Suprapubic skin (tissue), 3 donors: ENCODE measurements around the gene ZSWIM4.

ENCODE experiments used
- CTCF ChIP-seq, 2 donors: fragments of 200-600 bp in 1 of 2; fragments of 450-650 bp in 1 of 2; sonication (generic) in 1 of 2; IDR thresholded peaks; one replicate each; pipeline ENCODE4 v1.5.1; 2016 to 2019; ENCODE audit warnings: antibody characterized with exemption in 2 of 2, mild to moderate bottlenecking in 1 of 2, moderate library complexity in 1 of 2
- EP300 ChIP-seq: sonication (generic); formaldehyde crosslinking; IDR thresholded peaks from one replicate; pipeline ENCODE4 v1.6.1; 2017; ENCODE audit warnings: antibody characterized with exemption
- POLR2A ChIP-seq, 2 donors: fragments of 450-650 bp; IDR thresholded peaks; one replicate each; pipeline ENCODE4 v1.6.1; 2017; ENCODE audit warnings: antibody characterized with exemption in 2 of 2, mild to moderate bottlenecking in 2 of 2, moderate library complexity in 2 of 2

GRCh38 chr19:13751436-13751835, 43.8 kb upstream of the ZSWIM4 start:
- TF ChIP-seq CTCF (IDR thresholded peaks at IDR 0.05) (no peak), EP300 (no peak), POLR2A (IDR thresholded peaks at IDR 0.05) (no peak)
